A673 (cell line): ENCODE measurements around the gene BCAR3.

Experiments used
- EZH2 ChIP-seq: fragments of 200-600 bp; sonication (generic); IDR thresholded peaks from 2 replicates; pipeline ENCODE4 v1.6.1; 2017; ENCODE audit warnings: borderline replicate concordance, low read depth, mild to moderate bottlenecking, mixed read lengths, antibody characterized with exemption, low read length; ENCODE audit not compliant: poor library complexity, severe bottlenecking
- TF ChIP-seq, protein P1 (sequence below): fragments of 300-800, 200-600 bp; sonication (generic); conservative IDR thresholded peaks from 2 replicates; pipeline ENCODE4 v1.5.1; 2017; ENCODE audit warnings: low read depth, mild to moderate bottlenecking, antibody characterized with exemption, low read length, moderate library complexity, mixed read lengths

- TF ChIP-seq, protein P1, sequence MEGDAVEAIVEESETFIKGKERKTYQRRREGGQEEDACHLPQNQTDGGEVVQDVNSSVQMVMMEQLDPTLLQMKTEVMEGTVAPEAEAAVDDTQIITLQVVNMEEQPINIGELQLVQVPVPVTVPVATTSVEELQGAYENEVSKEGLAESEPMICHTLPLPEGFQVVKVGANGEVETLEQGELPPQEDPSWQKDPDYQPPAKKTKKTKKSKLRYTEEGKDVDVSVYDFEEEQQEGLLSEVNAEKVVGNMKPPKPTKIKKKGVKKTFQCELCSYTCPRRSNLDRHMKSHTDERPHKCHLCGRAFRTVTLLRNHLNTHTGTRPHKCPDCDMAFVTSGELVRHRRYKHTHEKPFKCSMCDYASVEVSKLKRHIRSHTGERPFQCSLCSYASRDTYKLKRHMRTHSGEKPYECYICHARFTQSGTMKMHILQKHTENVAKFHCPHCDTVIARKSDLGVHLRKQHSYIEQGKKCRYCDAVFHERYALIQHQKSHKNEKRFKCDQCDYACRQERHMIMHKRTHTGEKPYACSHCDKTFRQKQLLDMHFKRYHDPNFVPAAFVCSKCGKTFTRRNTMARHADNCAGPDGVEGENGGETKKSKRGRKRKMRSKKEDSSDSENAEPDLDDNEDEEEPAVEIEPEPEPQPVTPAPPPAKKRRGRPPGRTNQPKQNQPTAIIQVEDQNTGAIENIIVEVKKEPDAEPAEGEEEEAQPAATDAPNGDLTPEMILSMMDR: no peak
- no peak for TF ChIP-seq EZH2
Measured at GRCh38 chr1:93608187-93609109, 73.2 kb downstream of the BCAR3 start.
